ENCODE results near the gene RPRD1B. TPM values are rescaled to one million over a fixed set of nuclear protein-coding genes. Genes with fewer than 3 reads are reported as not detected.

The RPRD1B gene
- total and polyA plus RNA-seq, 2 of the 13 experiments (the other 11 are each of a cell fraction or from before 2014, with no cell fraction given): 31.1 to 41.5 TPM

GRCh38 chr20:38001981-38002380 lies 31.6 kb upstream of the RPRD1B start:
- no peak overlapping the region for H2AFZ ChIP-seq (ENCODE audit: low read length)
- no peaks in the 10 kb centered on the region for H4K20me1 ChIP-seq (ENCODE audit: insufficient read depth, low read length)
- in situ Hi-C loops (cut with HindIII; ENCODE audit: extremely low pct_ligation_motif_present, low pct_unique_long_range_greater_than_20kb): no loop called here
- no peak overlapping the region for H3K4me2 ChIP-seq (ENCODE audit: low read depth, low read length)
- BruUV-seq (replicated peaks): no TSS peak
- ATAC-seq (no peak), FAIRE-seq (no peak), DNase-seq (ENCODE audit: low spot score) (no peak)
- no peak overlapping the region for H3K4me3 ChIP-seq (replicated peaks in 1 of 3; ENCODE audit: insufficient read depth in 1 of 3, low read depth in 2 of 3, low read length in 3 of 3)
- ChIA-PET CTCF (ENCODE audit: low intra/inter-chr PET ratio, low total read pairs) (no interaction called here), POLR2A (no interaction called here)
- no peak overlapping the region for H3K9ac ChIP-seq (ENCODE audit: insufficient read depth, low read depth, low read length)
- H3K4me1 ChIP-seq (ENCODE audit: insufficient read depth, low read length): no peaks in the 10 kb centered on the region
- no peaks in the 10 kb centered on the region for H3K79me2 ChIP-seq (ENCODE audit: insufficient read depth, low read length)
- H3K27ac ChIP-seq (ENCODE audit: extremely low read length, insufficient read depth, low read length): no peak overlapping the region
- H3K27me3 ChIP-seq (ENCODE audit: control insufficient read depth in 1 of 2, insufficient read depth in 2 of 2, low read length in 2 of 2): no peaks in the 10 kb centered on the region
- TF ChIP-seq MYNN (CRISPR knock-in tag; IDR thresholded peaks at IDR 0.05; ENCODE audit: low read depth): no peak
- no peak for TF ChIP-seq ZBTB3 (CRISPR knock-in tag; IDR thresholded peaks at IDR 0.05; ENCODE audit: borderline replicate concordance, low read depth)
- TF ChIP-seq MIER2 (CRISPR knock-in tag; IDR thresholded peaks at IDR 0.05): no peak
- no peak for TF ChIP-seq SP1 (IDR thresholded peaks at IDR 0.05)
- no peak for TF ChIP-seq SP1 (CRISPR knock-in tag; IDR thresholded peaks at IDR 0.05)
- no peak for TF ChIP-seq GZF1 (CRISPR knock-in tag; IDR thresholded peaks at IDR 0.05)
- TF ChIP-seq HOXD1 (CRISPR knock-in tag; IDR thresholded peaks at IDR 0.05): no peak
- peak; percentile 90 for TF ChIP-seq LCORL (IDR thresholded peaks at IDR 0.05)
- TF ChIP-seq LCORL (CRISPR knock-in tag; IDR thresholded peaks at IDR 0.05): no peak
- no peak for TF ChIP-seq SRSF1 (optimal IDR thresholded peaks at IDR 0.05; ENCODE audit: low read depth, low read length)
- no peaks in the 10 kb centered on the region for H3K9me3 ChIP-seq (ENCODE audit: low read length)
- H3K36me3 ChIP-seq (replicated peaks in 1 of 2; ENCODE audit: control insufficient read depth in 1 of 2, insufficient read depth in 2 of 2, low read length in 2 of 2): peaks cover 47 to 94% of the 10 kb centered on the region in 2 experiments
- 100% methylated on average over 4 of the region's 4 CpGs for WGBS (ENCODE audit: low lambda C conversion rate)
- intact Hi-C loops (cut with micrococcal nuclease; ENCODE audit: unreplicated experiment): no loop called here

GRCh38 chr20:38002422-38002821 lies 31.1 kb upstream of the RPRD1B start:
- peaks cover 44 to 93% of the 10 kb centered on the region in 2 experiments for H3K36me3 ChIP-seq (replicated peaks in 1 of 2; ENCODE audit: control insufficient read depth in 1 of 2, insufficient read depth in 2 of 2, low read length in 2 of 2)
- POLR2A ChIA-PET: no interaction called here
- no peaks in the 10 kb centered on the region for H3K9me3 ChIP-seq (ENCODE audit: low read length)
- H4K20me1 ChIP-seq (ENCODE audit: insufficient read depth, low read length): no peaks in the 10 kb centered on the region
- H3K4me3 ChIP-seq (replicated peaks in 1 of 3; ENCODE audit: insufficient read depth in 1 of 3, low read depth in 2 of 3, low read length in 3 of 3): no peak overlapping the region
- in situ Hi-C loops (cut with HindIII; ENCODE audit: extremely low pct_ligation_motif_present, low pct_unique_long_range_greater_than_20kb) (no loop called here), intact Hi-C loops (cut with micrococcal nuclease; ENCODE audit: unreplicated experiment) (no loop called here)
- no peak overlapping the region for H3K27ac ChIP-seq (ENCODE audit: extremely low read length, insufficient read depth, low read length)
- no peak overlapping the region for H3K4me2 ChIP-seq (ENCODE audit: low read depth, low read length)
- no peaks in the 10 kb centered on the region for H3K79me2 ChIP-seq (ENCODE audit: insufficient read depth, low read length)
- no TSS peak for BruUV-seq (replicated peaks)
- CTCF ChIA-PET (ENCODE audit: low intra/inter-chr PET ratio, low total read pairs): no interaction called here
- H3K9ac ChIP-seq (ENCODE audit: insufficient read depth, low read depth, low read length): no peak overlapping the region
- no peaks in the 10 kb centered on the region for H3K4me1 ChIP-seq (ENCODE audit: insufficient read depth, low read length)
- 98% methylated on average over 8 of the region's 8 CpGs for WGBS (ENCODE audit: low lambda C conversion rate)
- H2AFZ ChIP-seq (ENCODE audit: low read length): no peak overlapping the region
- FAIRE-seq: no peak
- no peak for DNase-seq (ENCODE audit: low spot score)
- H3K27me3 ChIP-seq (ENCODE audit: control insufficient read depth in 1 of 2, insufficient read depth in 2 of 2, low read length in 2 of 2): no peaks in the 10 kb centered on the region
- no peak for ATAC-seq
- no peak for TF ChIP-seq SMAD3 (CRISPR knock-in tag; IDR thresholded peaks at IDR 0.05)
- TF ChIP-seq RXRB (CRISPR knock-in tag; IDR thresholded peaks at IDR 0.05; ENCODE audit: borderline replicate concordance): no peak
- TF ChIP-seq ZNF792 (CRISPR knock-in tag; IDR thresholded peaks at IDR 0.05): no peak
- no peak for TF ChIP-seq IRF2 (CRISPR knock-in tag; IDR thresholded peaks at IDR 0.05)
- TF ChIP-seq ZNF547 (CRISPR knock-in tag; IDR thresholded peaks at IDR 0.05): no peak
- no peak for TF ChIP-seq BRD4 (CRISPR knock-in tag; IDR thresholded peaks at IDR 0.05)
- TF ChIP-seq ZNF232 (CRISPR knock-in tag; IDR thresholded peaks at IDR 0.05; ENCODE audit: borderline replicate concordance): no peak
- TF ChIP-seq SATB2 (CRISPR knock-in tag; IDR thresholded peaks at IDR 0.05): no peak
- TF ChIP-seq ZNF567 (CRISPR knock-in tag; IDR thresholded peaks at IDR 0.05; ENCODE audit: borderline replicate concordance): no peak
- no peak for TF ChIP-seq ZNF546 (CRISPR knock-in tag; conservative IDR thresholded peaks at IDR 0.05)
- TF ChIP-seq MLXIP (CRISPR knock-in tag; IDR thresholded peaks at IDR 0.05; ENCODE audit: borderline replicate concordance): no peak
- TF ChIP-seq ETV5 (CRISPR knock-in tag; IDR thresholded peaks at IDR 0.05; ENCODE audit: borderline replicate concordance): no peak
